Activated T-helper 1 cell treated with anti-CD3 and anti-CD28 coated beads, Interleukin-12 subunit alpha, Interleukin-12 subunit beta, Interleukin-2, Interleukin-4 antibody, amounts not matched to agents 30 ng/mL and 10 ng/mL and 1 ng/mL, durations not matched to agents 14 hours and 24 hours and 36 hours (primary cell): ENCODE data around the gene MAML2. TPM values are rescaled to one million over a fixed set of nuclear protein-coding genes. Genes with fewer than 3 reads are reported as not detected.

Source experiments
- DNase-seq: peaks from one replicate; pipeline ENCODE4 v3.0.0; 2021; ENCODE audit warnings: low spot score
- H3K27ac Mint-ChIP-seq: one replicate; pipeline ENCODE4 v1.8.0; 2021; ENCODE audit warnings: mild to moderate bottlenecking, mixed read lengths
- H3K27me3 Mint-ChIP-seq: one replicate; pipeline ENCODE4 v1.8.0; 2022; ENCODE audit warnings: mild to moderate bottlenecking, moderate library complexity, mixed read lengths; ENCODE audit not compliant: insufficient read depth
- H3K36me3 Mint-ChIP-seq: one replicate; pipeline ENCODE4 v1.8.0; 2021; ENCODE audit warnings: low read depth, mixed read lengths
- H3K4me1 Mint-ChIP-seq: one replicate; pipeline ENCODE4 v1.8.0; 2021; ENCODE audit warnings: low read depth, mixed read lengths
- H3K4me3 Mint-ChIP-seq: one replicate; pipeline ENCODE4 v1.8.0; 2021; ENCODE audit warnings: mild to moderate bottlenecking, moderate library complexity, mixed read lengths
- H3K9me3 Mint-ChIP-seq: one replicate; pipeline ENCODE4 v1.8.0; 2021; ENCODE audit warnings: mixed read lengths
- intact Hi-C: fragments of 100-400 bp; cut with micrococcal nuclease; formaldehyde crosslinking; loops from one replicate; pipeline ENCODE4 v1.15.1; 2024
- total RNA-seq: library from RNA; stranded (reverse); gene quantifications from 2 replicates; pipeline ENCODE4 v1.2.3, GENCODE V29; 2022

The MAML2 gene
- total RNA-seq, 1 donor from 2014 or later, result 10.0 TPM

GRCh38 chr11:96321091-96321490 lies 21.9 kb downstream of the MAML2 start:
- Mint-ChIP-seq H3K27ac (no peak overlapping the region), H3K36me3 (peaks cover 39% of the 10 kb centered on the region), H3K4me3 (no peak overlapping the region)

DNA sequence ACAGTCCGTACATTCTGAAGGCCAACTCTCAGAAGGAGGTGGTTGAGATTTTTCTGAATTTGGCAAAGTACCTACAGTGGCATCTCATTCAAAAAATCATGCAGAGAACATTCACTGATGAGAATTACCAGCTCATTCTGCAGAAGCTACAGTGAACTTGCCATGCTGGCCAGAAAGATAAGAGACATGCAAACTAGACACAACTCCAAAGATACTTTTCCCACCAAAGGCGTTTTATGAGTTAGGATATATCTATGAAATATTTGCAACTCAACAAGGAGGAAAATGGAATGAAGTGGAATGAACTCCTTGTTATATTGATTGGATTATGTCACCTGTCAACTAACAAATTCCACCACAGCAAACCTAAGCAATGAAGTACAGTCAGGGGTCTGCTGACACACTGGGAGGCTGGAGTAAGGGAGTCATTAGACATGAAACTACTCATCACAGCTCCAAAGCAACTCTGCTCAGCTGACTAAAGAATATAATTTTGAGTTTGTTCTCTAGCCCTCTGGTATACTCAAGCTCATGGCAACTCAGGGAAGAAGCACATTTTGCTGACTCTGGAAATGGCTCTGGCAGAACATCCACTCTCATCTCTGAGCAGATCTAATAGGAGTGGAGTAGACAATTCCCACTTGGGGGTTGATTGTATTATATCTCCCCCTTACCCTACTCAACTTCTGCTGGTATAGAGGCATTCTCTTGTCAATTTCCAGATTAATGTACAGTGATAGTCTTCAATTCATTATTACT lies 22.9 kb downstream of the MAML2 start:
- intact Hi-C loops, result no loop called here
- Mint-ChIP-seq H3K4me3 (no peak overlapping the region), H3K27me3 (no peaks in the 10 kb centered on the region), H3K36me3 (peaks cover 39% of the 10 kb centered on the region), H3K4me1 (peaks cover 42% of the 10 kb centered on the region), H3K27ac (no peak overlapping the region), H3K9me3 (no peaks in the 10 kb centered on the region)
- DNase-seq, result no peak

More at GRCh38 chr11:96321091-96321490, 21.9 kb downstream of the MAML2 start:
- no peak for DNase-seq
- Mint-ChIP-seq H3K4me1 (peaks cover 41% of the 10 kb centered on the region), H3K9me3 (no peaks in the 10 kb centered on the region), H3K27me3 (no peaks in the 10 kb centered on the region)
- intact Hi-C loops, result no loop called here

DNA sequence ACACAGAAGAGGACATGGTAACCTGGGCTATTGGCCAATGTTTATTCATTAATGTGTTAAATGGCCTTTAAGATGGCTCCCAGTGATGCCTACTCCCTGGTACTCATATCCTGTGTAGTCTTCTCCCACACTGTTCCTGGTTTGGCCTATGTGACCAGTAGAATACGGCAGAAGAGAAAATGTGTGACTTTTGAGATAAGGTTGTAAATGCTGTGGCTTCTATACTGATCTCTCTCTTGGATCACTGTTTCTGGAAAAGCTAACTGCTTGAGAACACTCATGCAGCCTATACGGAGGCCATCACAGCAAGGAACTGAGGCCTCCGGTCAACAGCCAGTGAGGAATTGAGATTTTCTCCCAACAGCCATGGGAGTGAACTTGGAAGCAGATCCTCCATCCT lies 24.1 kb downstream of the MAML2 start:
- no peak for DNase-seq
- H3K27me3 Mint-ChIP-seq, result no peaks in the 10 kb centered on the region
- intact Hi-C loops, result no loop called here
- H3K9me3 Mint-ChIP-seq, result no peaks in the 10 kb centered on the region
- peaks cover 35% of the 10 kb centered on the region for H3K36me3 Mint-ChIP-seq
- no peak overlapping the region for H3K4me3 Mint-ChIP-seq
- H3K4me1 Mint-ChIP-seq, result peaks cover 50% of the 10 kb centered on the region
- H3K27ac Mint-ChIP-seq, result no peak overlapping the region

DNA sequence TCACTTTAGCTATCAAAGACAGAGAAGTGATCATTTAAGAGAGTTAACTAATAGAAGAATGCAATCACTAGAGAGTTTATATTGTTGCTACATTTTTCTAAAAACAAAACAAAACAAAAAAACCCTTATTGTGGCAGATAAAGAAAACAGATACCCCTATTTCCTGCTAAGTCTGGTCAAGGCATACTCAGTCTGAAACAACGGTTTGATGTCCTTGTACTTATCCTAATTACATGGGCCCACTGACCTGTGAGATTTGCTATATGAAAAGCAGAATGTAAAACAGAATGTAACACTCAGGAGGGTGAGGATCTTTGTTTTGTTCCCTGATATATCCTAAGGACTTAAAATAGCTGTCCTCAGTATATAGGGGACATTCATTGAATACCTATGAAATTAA lies 24.6 kb downstream of the MAML2 start:
- Mint-ChIP-seq H3K4me3 (no peak overlapping the region), H3K27me3 (no peaks in the 10 kb centered on the region), H3K4me1 (peaks cover 55% of the 10 kb centered on the region), H3K9me3 (no peaks in the 10 kb centered on the region), H3K27ac (no peak overlapping the region), H3K36me3 (peaks cover 35% of the 10 kb centered on the region)
- DNase-seq, result no peak
- intact Hi-C loops, result no loop called here

GRCh38 chr11:96317985-96318384 lies 25.0 kb downstream of the MAML2 start:
- Mint-ChIP-seq H3K27me3 (no peaks in the 10 kb centered on the region), H3K9me3 (no peaks in the 10 kb centered on the region), H3K4me1 (peaks cover 58% of the 10 kb centered on the region), H3K36me3 (peaks cover 33% of the 10 kb centered on the region), H3K27ac (no peak overlapping the region), H3K4me3 (no peak overlapping the region)
- intact Hi-C loops, result no loop called here
- DNase-seq, result no peak

DNA sequence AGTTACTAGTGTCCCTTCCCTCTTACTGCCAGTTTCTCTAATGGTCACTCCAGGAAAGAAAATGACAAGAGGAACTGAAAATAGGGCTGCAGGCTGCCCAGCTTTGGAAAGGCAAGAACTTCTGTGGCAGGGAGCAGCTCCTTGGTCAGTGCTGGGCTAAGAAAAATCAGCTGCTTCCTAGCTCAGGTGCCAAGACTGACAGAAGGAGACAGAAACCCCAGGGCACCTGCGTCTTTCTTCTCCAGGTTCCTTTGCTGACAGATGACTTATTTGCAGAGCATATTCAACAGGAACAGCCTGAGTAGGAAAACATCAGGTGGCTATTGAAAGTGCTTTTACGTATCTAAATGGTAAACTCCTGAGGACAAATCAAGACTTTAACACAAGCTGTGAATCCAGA lies 25.4 kb downstream of the MAML2 start:
- H3K9me3 Mint-ChIP-seq, result no peaks in the 10 kb centered on the region
- H3K36me3 Mint-ChIP-seq, result peaks cover 33% of the 10 kb centered on the region
- H3K27ac Mint-ChIP-seq, result no peak overlapping the region
- DNase-seq, result no peak
- H3K27me3 Mint-ChIP-seq, result no peaks in the 10 kb centered on the region
- peaks cover 58% of the 10 kb centered on the region for H3K4me1 Mint-ChIP-seq
- H3K4me3 Mint-ChIP-seq, result no peak overlapping the region
- intact Hi-C loops, result no loop called here

GRCh38 chr11:96316869-96317268 lies 26.1 kb downstream of the MAML2 start:
- Mint-ChIP-seq H3K4me3 (no peak overlapping the region), H3K36me3 (peaks cover 33% of the 10 kb centered on the region), H3K27me3 (no peaks in the 10 kb centered on the region), H3K9me3 (no peaks in the 10 kb centered on the region), H3K4me1 (peaks cover 58% of the 10 kb centered on the region), H3K27ac (no peak overlapping the region)
- intact Hi-C loops, result no loop called here
- no peak for DNase-seq

- intact Hi-C loops, result no loop called here
- Mint-ChIP-seq H3K27me3 (no peaks in the 10 kb centered on the region), H3K4me1 (peaks cover 55% of the 10 kb centered on the region), H3K9me3 (no peaks in the 10 kb centered on the region), H3K36me3 (peaks cover 25% of the 10 kb centered on the region), H3K4me3 (no peak overlapping the region), H3K27ac (no peak overlapping the region)
- DNase-seq, result no peak
Observed at GRCh38 chr11:96315476-96315875, 27.5 kb downstream of the MAML2 start.

DNA sequence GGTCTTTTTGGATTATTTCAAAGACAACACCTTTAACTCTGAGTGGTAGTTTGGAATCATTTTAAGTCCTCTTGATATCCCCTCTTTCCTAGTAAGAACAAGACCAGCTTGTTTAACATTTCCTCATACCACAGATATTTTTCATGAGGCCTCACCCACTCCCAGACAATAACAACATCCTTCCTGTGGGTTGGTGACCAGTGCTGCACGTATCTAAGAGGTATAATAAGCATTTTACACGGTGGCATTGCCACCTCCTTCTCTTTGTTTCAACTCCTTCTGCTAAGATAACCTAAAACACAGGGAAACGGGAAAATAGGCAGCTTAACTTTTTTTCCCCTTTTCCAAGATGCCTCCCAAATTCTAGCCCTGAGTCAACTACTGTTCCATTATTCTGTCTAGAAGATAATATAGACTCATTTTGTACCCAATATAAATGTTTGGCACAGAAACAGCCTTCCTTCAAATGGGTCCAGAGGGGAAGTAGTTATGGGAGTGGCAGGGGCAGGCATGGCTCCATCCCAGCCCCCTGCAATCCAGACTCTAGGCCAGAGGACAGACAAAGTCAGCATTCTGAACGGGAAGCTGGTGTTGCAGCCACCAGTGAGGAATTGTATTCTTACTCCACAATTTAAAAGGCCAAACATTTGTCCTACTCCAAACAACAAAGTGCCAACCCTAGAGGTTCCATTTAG lies 28.5 kb downstream of the MAML2 start:
- peak overlapping the region; percentile 1 for H3K4me3 Mint-ChIP-seq
- no peaks in the 10 kb centered on the region for H3K27me3 Mint-ChIP-seq
- H3K4me1 Mint-ChIP-seq, result peaks cover 53% of the 10 kb centered on the region
- peak overlapping the region; percentile 24 for H3K27ac Mint-ChIP-seq
- H3K9me3 Mint-ChIP-seq, result no peaks in the 10 kb centered on the region
- intact Hi-C loops, result no loop called here
- H3K36me3 Mint-ChIP-seq, result peaks cover 23% of the 10 kb centered on the region
- no peak for DNase-seq

- no peak for DNase-seq
- Mint-ChIP-seq H3K27me3 (no peaks in the 10 kb centered on the region), H3K9me3 (no peaks in the 10 kb centered on the region), H3K36me3 (peaks cover 20% of the 10 kb centered on the region), H3K4me3 (no peak overlapping the region), H3K27ac (no peak overlapping the region), H3K4me1 (peaks cover 51% of the 10 kb centered on the region)
- intact Hi-C loops, result no loop called here
Observed at GRCh38 chr11:96313163-96313562, 29.8 kb downstream of the MAML2 start.

DNA sequence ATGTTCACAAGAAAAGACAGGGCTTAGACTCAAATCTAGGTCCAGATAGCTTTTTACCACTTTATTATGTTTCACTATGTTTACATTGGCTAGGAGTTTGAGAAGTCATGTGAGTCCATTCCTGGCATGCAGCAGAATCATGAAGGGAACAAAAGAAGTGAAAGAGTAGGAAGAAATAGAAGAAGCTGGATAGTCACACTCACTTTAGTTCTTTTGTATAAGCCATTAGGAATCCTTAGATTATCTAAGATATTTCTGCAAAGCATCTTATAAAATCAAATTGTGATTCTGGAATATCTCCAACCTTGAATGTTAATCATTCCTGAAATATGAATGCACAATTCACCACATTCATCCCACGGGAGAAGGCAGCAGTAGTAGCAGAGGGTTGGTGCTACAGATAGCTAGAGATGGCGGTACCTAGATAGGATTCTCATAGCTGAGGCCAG lies 31.9 kb downstream of the MAML2 start:
- Mint-ChIP-seq H3K4me1 (peaks cover 58% of the 10 kb centered on the region), H3K27me3 (no peaks in the 10 kb centered on the region)
- intact Hi-C loops, result no loop called here

DNA sequence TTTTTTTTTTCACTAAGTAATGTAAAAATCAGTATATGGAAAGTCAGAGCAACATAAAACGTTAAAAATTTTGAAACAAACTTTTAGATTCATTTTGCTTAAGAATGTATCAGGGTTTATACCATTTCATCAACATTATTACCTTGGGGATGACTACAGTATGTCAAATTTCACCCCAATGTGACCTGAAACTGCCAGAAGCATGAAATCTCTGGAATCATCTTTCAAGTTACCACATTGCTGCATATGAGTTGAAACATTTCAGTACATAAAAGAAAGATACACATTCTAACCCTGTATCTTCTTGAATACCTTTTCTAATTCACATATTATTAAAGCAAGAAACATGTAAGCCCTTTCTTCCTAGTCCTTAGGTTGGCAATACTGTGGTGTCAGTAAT lies 32.8 kb downstream of the MAML2 start:
- H3K9me3 Mint-ChIP-seq, result no peaks in the 10 kb centered on the region
- H3K4me1 Mint-ChIP-seq, result peaks cover 50% of the 10 kb centered on the region
- peaks cover 3% of the 10 kb centered on the region for H3K36me3 Mint-ChIP-seq
- H3K27ac Mint-ChIP-seq, result no peak overlapping the region
- no peaks in the 10 kb centered on the region for H3K27me3 Mint-ChIP-seq
- no peak overlapping the region for H3K4me3 Mint-ChIP-seq
- no peak for DNase-seq
- intact Hi-C loops, result no loop called here

More for the DNA sequence above, 31.9 kb downstream of the MAML2 start:
- H3K27ac Mint-ChIP-seq, result no peak overlapping the region
- peaks cover 8% of the 10 kb centered on the region for H3K36me3 Mint-ChIP-seq
- no peak for DNase-seq
- H3K4me3 Mint-ChIP-seq, result no peak overlapping the region
- no peaks in the 10 kb centered on the region for H3K9me3 Mint-ChIP-seq

DNA sequence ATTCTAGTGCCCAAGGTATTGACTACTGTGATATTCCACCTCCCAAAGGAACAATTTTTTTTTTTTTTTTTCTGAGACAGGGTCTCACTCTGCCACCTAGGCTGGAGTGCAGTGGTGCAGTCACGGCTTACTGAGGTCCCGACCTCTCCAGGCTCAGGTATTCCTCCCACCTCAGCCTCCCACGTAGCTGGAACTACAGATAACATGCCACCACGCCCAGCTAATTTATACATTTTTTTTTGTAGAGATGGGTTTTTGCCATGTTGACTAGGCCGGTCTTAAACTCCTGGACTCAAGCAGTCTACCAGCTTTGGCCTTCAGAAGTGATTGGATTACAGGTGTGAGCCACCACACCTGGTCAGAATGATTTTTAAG lies 33.4 kb downstream of the MAML2 start:
- H3K9me3 Mint-ChIP-seq, result no peaks in the 10 kb centered on the region
- no peak overlapping the region for H3K4me3 Mint-ChIP-seq
- H3K4me1 Mint-ChIP-seq, result peaks cover 43% of the 10 kb centered on the region
- H3K36me3 Mint-ChIP-seq, result peaks cover 3% of the 10 kb centered on the region
- intact Hi-C loops, result no loop called here
- no peaks in the 10 kb centered on the region for H3K27me3 Mint-ChIP-seq
- H3K27ac Mint-ChIP-seq, result no peak overlapping the region
- no peak for DNase-seq
